ENCODE measurements around the gene ADIPOR2. TPM values are rescaled to one million over a fixed set of nuclear protein-coding genes. Genes with fewer than 3 reads are reported as not detected.

ADIPOR2 gene
- total and polyA plus RNA-seq, 2 donors (not counting 1 experiment from before 2014, with no cell fraction given): 9.2 to 35.9 TPM

GRCh38 chr12:1800401-1801302, 109.8 kb downstream of the ADIPOR2 start:
- intact Hi-C loops (cut with micrococcal nuclease): loop anchor here (1.0 to 10.0 kb wide), 4 partner anchors 140 to 1416 kb away; partner anchors contain the start of genes ITFG2 and KDM5A
- H3K27ac Mint-ChIP-seq: peak overlapping the region; percentile 39
- H4K20me1 ChIP-seq (ENCODE audit: control insufficient read depth, insufficient read depth, low read length, poor library complexity, severe bottlenecking): no peaks in the 10 kb centered on the region

More at GRCh38 chr12:1800401-1801302, 109.8 kb downstream of the ADIPOR2 start:
- Mint-ChIP-seq H3K27me3 (no peaks in the 10 kb centered on the region), H3K4me1 (peaks cover 35% of the 10 kb centered on the region), H3K9me3 (ENCODE audit: insufficient read depth) (peaks cover 2% of the 10 kb centered on the region), H3K4me3 (peak overlapping the region; percentile 55)
- H3K4me1 ChIP-seq (ENCODE audit: control insufficient read depth in 2 of 2, insufficient read depth in 2 of 2, low read length in 2 of 2): peaks cover 8 to 39% of the 10 kb centered on the region in 2 donors
- H3K27ac ChIP-seq (ENCODE audit: low read length in 2 of 2): no peak overlapping the region
- peak overlapping the region; percentile 37 for H3K4me2 ChIP-seq (replicated peaks; ENCODE audit: low read depth, low read length, poor library complexity, severe bottlenecking)
- no peak overlapping the region for H3K4me3 ChIP-seq (ENCODE audit: control extremely low read depth in 1 of 5, extremely low read depth in 1 of 5, insufficient read depth in 1 of 5, low read depth in 2 of 5, low read length in 4 of 5)
- no peaks in the 10 kb centered on the region for H3K79me2 ChIP-seq (ENCODE audit: control insufficient read depth, insufficient read depth, low read length)
- H2AFZ ChIP-seq (ENCODE audit: insufficient read depth, low read depth, low read length, poor library complexity, severe bottlenecking): no peak overlapping the region
- H3K36me3 ChIP-seq (replicated peaks in 1 of 2; ENCODE audit: control extremely low read depth in 1 of 2, control insufficient read depth in 1 of 2, extremely low read depth in 1 of 2, insufficient read depth in 2 of 2, low read length in 1 of 2): no peaks in the 10 kb centered on the region
- peaks cover 0 to 8% (median 0%) of the 10 kb centered on the region in 3 donors for H3K9me3 ChIP-seq (ENCODE audit: control extremely low read depth in 1 of 3, control insufficient read depth in 2 of 3, insufficient read depth in 1 of 3, low read length in 2 of 3)
- ATAC-seq (ENCODE audit: low read depth): peak; percentile 23
- peak; percentile 44 for DNase-seq
- TF ChIP-seq CTCF (IDR thresholded peaks at IDR 0.05) (peak; percentile 74), EZH2 (IDR thresholded peaks at IDR 0.05; ENCODE audit: borderline replicate concordance, insufficient read depth, low read depth, low read length, poor library complexity, severe bottlenecking) (no peak)
- H3K9ac ChIP-seq (ENCODE audit: low read length): no peak overlapping the region
- 32% methylated on average over 10 of the region's 14 CpGs for WGBS (ENCODE audit: insufficient coverage)
- ChIA-PET POLR2A (interaction anchor here (0.7 to 1.8 kb wide), 2 partner anchors 116 to 139 kb away, joined by 3 to 6 read pairs; no protein-coding TSS in a partner anchor), CTCF (interaction anchor here (0.6 to 11.3 kb wide), 14 partner anchors 8 to 487 kb away, joined by 3 to 327 read pairs (median 3); no protein-coding TSS in a partner anchor)
- H3K27me3 ChIP-seq (replicated peaks in 1 of 4; ENCODE audit: control extremely low read depth in 1 of 4, control insufficient read depth in 3 of 4, insufficient read depth in 4 of 4, low read length in 3 of 4): no peaks in the 10 kb centered on the region

Data from B cell (primary cell).